Measurements from ENCODE around the gene TAPT1. TPM values are rescaled to one million over a fixed set of nuclear protein-coding genes. Genes with fewer than 3 reads are reported as not detected.

TAPT1 gene
- total and polyA plus RNA-seq, 2 of the 13 experiments (the other 11 are each of a cell fraction or from before 2014, with no cell fraction given) = 24.5 to 25.3 TPM

GRCh38 chr4:16269240-16269639, 43.0 kb upstream of the TAPT1 start:
- ChIA-PET CTCF (ENCODE audit: low intra/inter-chr PET ratio, low total read pairs) (no interaction called here), POLR2A (no interaction called here)
- no peak overlapping the region for H3K4me2 ChIP-seq (ENCODE audit: low read depth, low read length)

GRCh38 chr4:16268290-16268689, 42.0 kb upstream of the TAPT1 start:
- ChIA-PET CTCF (ENCODE audit: low intra/inter-chr PET ratio, low total read pairs) (no interaction called here), POLR2A (no interaction called here)
- H3K27ac ChIP-seq (ENCODE audit: extremely low read length, insufficient read depth, low read length) = no peak overlapping the region
- ATAC-seq = no peak
- BruUV-seq (replicated peaks) = no TSS peak
- H3K4me1 ChIP-seq (ENCODE audit: insufficient read depth, low read length) = no peaks in the 10 kb centered on the region
- intact Hi-C loops (cut with micrococcal nuclease; ENCODE audit: unreplicated experiment) = loop anchor here (10.0 kb wide), 1 partner anchor 793 kb away; no protein-coding TSS in a partner anchor
- 75% methylated on average over 3 of the region's 3 CpGs for WGBS (ENCODE audit: low lambda C conversion rate)
- no peak overlapping the region for H3K4me3 ChIP-seq (replicated peaks in 1 of 3; ENCODE audit: insufficient read depth in 1 of 3, low read depth in 2 of 3, low read length in 3 of 3)
- H3K79me2 ChIP-seq (ENCODE audit: insufficient read depth, low read length) = no peaks in the 10 kb centered on the region
- in situ Hi-C loops (cut with HindIII; ENCODE audit: extremely low pct_ligation_motif_present, low pct_unique_long_range_greater_than_20kb) = loop anchor here (5.0 to 25.0 kb wide), 3 partner anchors 53 to 781 kb away; no protein-coding TSS in a partner anchor
- no peaks in the 10 kb centered on the region for H3K27me3 ChIP-seq (ENCODE audit: control insufficient read depth in 1 of 2, insufficient read depth in 2 of 2, low read length in 2 of 2)
- no peak for FAIRE-seq
- no peak overlapping the region for H3K4me2 ChIP-seq (ENCODE audit: low read depth, low read length)
- no peak overlapping the region for H3K9ac ChIP-seq (ENCODE audit: insufficient read depth, low read depth, low read length)
- no peak overlapping the region for H2AFZ ChIP-seq (ENCODE audit: low read length)
- no peak for DNase-seq (ENCODE audit: low spot score)
- no peaks in the 10 kb centered on the region for H4K20me1 ChIP-seq (ENCODE audit: insufficient read depth, low read length)
- H3K9me3 ChIP-seq (ENCODE audit: low read length) = no peaks in the 10 kb centered on the region
- no peaks in the 10 kb centered on the region for H3K36me3 ChIP-seq (replicated peaks in 1 of 2; ENCODE audit: control insufficient read depth in 1 of 2, insufficient read depth in 2 of 2, low read length in 2 of 2)
- no peak for TF ChIP-seq ELF1 (CRISPR knock-in tag; IDR thresholded peaks at IDR 0.05)
- no peak for TF ChIP-seq ZNF790 (CRISPR knock-in tag; IDR thresholded peaks at IDR 0.05; ENCODE audit: borderline replicate concordance)
- TF ChIP-seq SNAI1 (CRISPR knock-in tag; IDR thresholded peaks at IDR 0.05; ENCODE audit: borderline replicate concordance) = no peak
- no peak for TF ChIP-seq MYNN (CRISPR knock-in tag; IDR thresholded peaks at IDR 0.05; ENCODE audit: low read depth)
- TF ChIP-seq, protein P1, sequence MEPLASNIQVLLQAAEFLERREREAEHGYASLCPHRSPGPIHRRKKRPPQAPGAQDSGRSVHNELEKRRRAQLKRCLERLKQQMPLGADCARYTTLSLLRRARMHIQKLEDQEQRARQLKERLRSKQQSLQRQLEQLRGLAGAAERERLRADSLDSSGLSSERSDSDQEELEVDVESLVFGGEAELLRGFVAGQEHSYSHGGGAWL (CRISPR knock-in tag; IDR thresholded peaks at IDR 0.05) = no peak
- TF ChIP-seq ARNT (IDR thresholded peaks at IDR 0.05) = no peak
- TF ChIP-seq MTF1 (CRISPR knock-in tag; IDR thresholded peaks at IDR 0.05) = no peak
- no peak for TF ChIP-seq NONO (IDR thresholded peaks at IDR 0.05)
- no peak for TF ChIP-seq NONO (CRISPR knock-in tag; conservative IDR thresholded peaks at IDR 0.05)
- no peak for TF ChIP-seq ZNF782 (CRISPR knock-in tag; IDR thresholded peaks at IDR 0.05; ENCODE audit: borderline replicate concordance)
- no peak for TF ChIP-seq SIX4 (CRISPR knock-in tag; IDR thresholded peaks at IDR 0.05)
- TF ChIP-seq ZNF781 (CRISPR knock-in tag; IDR thresholded peaks at IDR 0.05; ENCODE audit: borderline replicate concordance, not compliant biosample characterization) = no peak
- TF ChIP-seq HIVEP1 (CRISPR knock-in tag; IDR thresholded peaks at IDR 0.05) = no peak
- no peak for TF ChIP-seq TOE1 (CRISPR knock-in tag; IDR thresholded peaks at IDR 0.05)

More at GRCh38 chr4:16269240-16269639, 43.0 kb upstream of the TAPT1 start:
- Histone ChIP-seq H3K4me1 (ENCODE audit: insufficient read depth, low read length) (no peaks in the 10 kb centered on the region), H4K20me1 (ENCODE audit: insufficient read depth, low read length) (no peaks in the 10 kb centered on the region), H2AFZ (ENCODE audit: low read length) (no peak overlapping the region), H3K27me3 (ENCODE audit: control insufficient read depth in 1 of 2, insufficient read depth in 2 of 2, low read length in 2 of 2) (no peaks in the 10 kb centered on the region), H3K27ac (ENCODE audit: extremely low read length, insufficient read depth, low read length) (no peak overlapping the region), H3K79me2 (ENCODE audit: insufficient read depth, low read length) (no peaks in the 10 kb centered on the region), H3K4me3 (replicated peaks in 1 of 3; ENCODE audit: insufficient read depth in 1 of 3, low read depth in 2 of 3, low read length in 3 of 3) (no peak overlapping the region), H3K9me3 (ENCODE audit: low read length) (no peaks in the 10 kb centered on the region), H3K9ac (ENCODE audit: insufficient read depth, low read depth, low read length) (no peak overlapping the region), H3K36me3 (replicated peaks in 1 of 2; ENCODE audit: control insufficient read depth in 1 of 2, insufficient read depth in 2 of 2, low read length in 2 of 2) (no peaks in the 10 kb centered on the region)
- WGBS (ENCODE audit: low lambda C conversion rate) = 100% methylated on average over 1 of the region's 1 CpG
- BruUV-seq (replicated peaks) = no TSS peak
- FAIRE-seq (no peak), DNase-seq (ENCODE audit: low spot score) (no peak), ATAC-seq (no peak)
- intact Hi-C loops (cut with micrococcal nuclease; ENCODE audit: unreplicated experiment) = loop anchor here (10.0 kb wide), 1 partner anchor 794 kb away; no protein-coding TSS in a partner anchor
- in situ Hi-C loops (cut with HindIII; ENCODE audit: extremely low pct_ligation_motif_present, low pct_unique_long_range_greater_than_20kb) = loop anchor here (5.0 to 25.0 kb wide), 3 partner anchors 54 to 782 kb away; no protein-coding TSS in a partner anchor
- TF ChIP-seq MAZ (IDR thresholded peaks at IDR 0.05; ENCODE audit: borderline replicate concordance, low read depth, low read length) (no peak), MAZ (CRISPR knock-in tag; IDR thresholded peaks at IDR 0.05; ENCODE audit: low read depth) (no peak), LCORL (IDR thresholded peaks at IDR 0.05) (no peak), LCORL (CRISPR knock-in tag; IDR thresholded peaks at IDR 0.05) (no peak), SCMH1 (CRISPR knock-in tag; IDR thresholded peaks at IDR 0.05; ENCODE audit: borderline replicate concordance) (no peak)

All from HepG2 (cell line).